Vagina (tissue), 2 donors: ENCODE measurements around the gene KDM4B. TPM values are rescaled to one million over a fixed set of nuclear protein-coding genes. Genes with fewer than 3 reads are reported as not detected.
A peak's percentile ranks its signal among the peaks of the same experiment; 100 is the strongest.

Experiments
- DNase-seq, 2 donors: peaks; one replicate each; pipeline ENCODE4 v3.0.0-alpha.2; 2017; ENCODE audit errors: extremely low spot score in 2 of 2
- H3K27ac ChIP-seq: fragments of 200-600 bp; sonication (generic); one replicate; pipeline ENCODE4 v1.5.1; 2019
- H3K27me3 ChIP-seq: fragments of 200-600 bp; sonication (generic); one replicate; pipeline ENCODE4 v1.5.1; 2019
- H3K36me3 ChIP-seq, 2 donors: fragments of 200-600 bp; sonication (generic); one replicate each; pipeline ENCODE4 v1.5.1; 2017 to 2019
- H3K4me1 ChIP-seq: fragments of 200-600 bp; sonication (generic); one replicate; pipeline ENCODE4 v1.5.1; 2019
- H3K4me3 ChIP-seq, 2 donors: fragments of 200-600 bp; sonication (generic); 1 replicate in 1 of 2; 2 replicates in 1 of 2; pipeline ENCODE4 v1.5.1; 2016 to 2019
- H3K9me3 ChIP-seq: fragments of 200-600 bp; sonication (generic); one replicate; pipeline ENCODE4 v1.5.1; 2019
- CTCF ChIP-seq, 3 experiments: fragments of 450-650 bp in 2 of 3; fragments of 200-600 bp in 1 of 3; sonication (generic) in 1 of 3; IDR thresholded peaks; one replicate each; pipeline ENCODE4 v1.5.1; 2017 to 2019; ENCODE audit warnings: antibody characterized with exemption in 3 of 3, mild to moderate bottlenecking in 2 of 3, moderate library complexity in 2 of 3
- POLR2A ChIP-seq, 2 donors: fragments of 450-650 bp; IDR thresholded peaks; one replicate each; pipeline ENCODE4 v1.6.1; 2017; ENCODE audit warnings: antibody characterized with exemption in 2 of 2, mild to moderate bottlenecking in 2 of 2, moderate library complexity in 2 of 2
- POLR2AphosphoS5 ChIP-seq, 2 donors: sonication (generic); formaldehyde crosslinking; IDR thresholded peaks; one replicate each; pipeline ENCODE4 v1.9.0; 2017; ENCODE audit warnings: antibody characterized with exemption in 2 of 2, mild to moderate bottlenecking in 2 of 2, low read depth in 1 of 2; ENCODE audit not compliant: insufficient read depth in 1 of 2
- intact Hi-C: fragments of 100-400 bp; cut with DNase I; formaldehyde crosslinking; loops from one replicate; pipeline ENCODE4 v1.15.1; 2023
- total RNA-seq: library from RNA; depleted of rRNA; stranded (reverse); fragments of >200 nt; gene quantifications from one replicate; pipeline ENCODE4 v1.2.3, GENCODE V29; 2016

Gene KDM4B
- total RNA-seq, 1 donor from 2014 or later: 59.7 TPM

GRCh38 chr19:5080030-5080654 is 111.2 kb downstream of the KDM4B start:
- Histone ChIP-seq H3K4me1 (peaks cover 14% of the 10 kb centered on the region), H3K36me3 (peaks cover 0 to 48% of the 10 kb centered on the region in 2 donors), H3K9me3 (no peaks in the 10 kb centered on the region), H3K27ac (no peak overlapping the region), H3K27me3 (no peaks in the 10 kb centered on the region), H3K4me3 (no peak overlapping the region)
- no peak for DNase-seq
- intact Hi-C loops: no loop called here
- TF ChIP-seq POLR2A (IDR thresholded peaks at IDR 0.05) (no peak), POLR2AphosphoS5 (IDR thresholded peaks at IDR 0.05; ENCODE audit: insufficient read depth in 1 of 2, low read depth in 1 of 2) (no peak)

DNA sequence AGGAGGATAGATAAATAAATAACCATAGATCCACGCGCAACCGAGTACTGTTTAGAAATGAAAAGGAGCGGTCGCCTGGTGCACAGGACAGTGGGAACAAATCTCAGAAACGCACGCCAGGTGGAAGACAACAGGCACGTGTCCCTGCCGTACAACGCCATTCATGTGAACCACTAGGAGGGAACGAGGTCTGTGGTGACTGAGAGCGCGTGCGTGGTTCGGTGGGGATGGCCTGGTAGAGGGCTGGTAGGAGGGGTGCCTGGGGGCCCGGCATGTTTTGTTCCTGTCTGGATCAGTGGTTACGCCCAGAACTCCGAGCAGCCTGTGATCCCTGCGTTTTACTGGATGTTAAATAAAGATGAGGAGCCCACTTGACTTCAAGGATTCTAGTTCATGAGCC is 111.9 kb downstream of the KDM4B start:
- TF ChIP-seq POLR2AphosphoS5 (IDR thresholded peaks at IDR 0.05; ENCODE audit: insufficient read depth in 1 of 2, low read depth in 1 of 2): no peak
- no peak for TF ChIP-seq POLR2A (IDR thresholded peaks at IDR 0.05)
- no peak for TF ChIP-seq CTCF (IDR thresholded peaks at IDR 0.05)
- no peak overlapping the region for H3K4me3 ChIP-seq
- H3K27me3 ChIP-seq: no peaks in the 10 kb centered on the region
- peaks cover 0 to 48% of the 10 kb centered on the region in 2 donors for H3K36me3 ChIP-seq
- DNase-seq: no peak
- intact Hi-C loops: no loop called here
- H3K27ac ChIP-seq: no peak overlapping the region
- H3K9me3 ChIP-seq: no peaks in the 10 kb centered on the region
- H3K4me1 ChIP-seq: peaks cover 14% of the 10 kb centered on the region

- Histone ChIP-seq H3K9me3 (no peaks in the 10 kb centered on the region), H3K27ac (no peak overlapping the region), H3K4me1 (peaks cover 14% of the 10 kb centered on the region), H3K36me3 (peaks cover 0 to 54% of the 10 kb centered on the region in 2 donors), H3K4me3 (no peak overlapping the region), H3K27me3 (no peaks in the 10 kb centered on the region)
- intact Hi-C loops: no loop called here
- no peak for DNase-seq
- TF ChIP-seq CTCF (IDR thresholded peaks at IDR 0.05) (no peak), POLR2AphosphoS5 (IDR thresholded peaks at IDR 0.05; ENCODE audit: insufficient read depth in 1 of 2, low read depth in 1 of 2) (no peak), POLR2A (IDR thresholded peaks at IDR 0.05) (no peak)
These were observed 112.7 kb downstream of the KDM4B start for GRCh38 chr19:5081443-5082161.

DNA sequence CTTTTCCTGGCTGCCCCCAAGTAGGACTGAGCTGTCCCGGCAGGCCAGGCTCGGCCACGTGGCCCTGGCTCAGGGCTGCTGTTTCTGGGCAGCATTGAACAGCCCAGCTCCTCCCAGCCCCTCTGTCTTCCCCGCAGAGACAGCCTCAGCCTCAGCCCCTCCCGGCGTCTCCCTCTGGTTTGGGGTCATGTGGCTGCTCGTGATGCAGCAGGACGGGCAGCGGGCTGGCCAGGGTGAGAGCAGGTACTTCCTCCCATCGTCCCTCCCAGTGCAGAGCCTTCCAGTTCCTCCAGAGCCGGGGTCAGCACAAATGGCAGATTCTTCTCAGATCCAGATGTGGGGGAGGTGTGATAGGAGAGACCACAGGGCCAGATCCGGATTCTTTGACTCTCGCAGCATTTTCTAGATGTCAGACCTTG is 114.6 kb downstream of the KDM4B start:
- Histone ChIP-seq H3K9me3 (no peaks in the 10 kb centered on the region), H3K4me3 (no peak overlapping the region), H3K27me3 (no peaks in the 10 kb centered on the region), H3K4me1 (peaks cover 14% of the 10 kb centered on the region), H3K27ac (peak overlapping the region; percentile 43), H3K36me3 (peaks cover 0 to 51% of the 10 kb centered on the region in 2 donors)
- TF ChIP-seq POLR2A (IDR thresholded peaks at IDR 0.05): no peak
- peak in 1 of 2 donors; percentile 40 for TF ChIP-seq POLR2AphosphoS5 (IDR thresholded peaks at IDR 0.05; ENCODE audit: insufficient read depth in 1 of 2, low read depth in 1 of 2)
- DNase-seq: no peak
- intact Hi-C loops: no loop called here

DNA sequence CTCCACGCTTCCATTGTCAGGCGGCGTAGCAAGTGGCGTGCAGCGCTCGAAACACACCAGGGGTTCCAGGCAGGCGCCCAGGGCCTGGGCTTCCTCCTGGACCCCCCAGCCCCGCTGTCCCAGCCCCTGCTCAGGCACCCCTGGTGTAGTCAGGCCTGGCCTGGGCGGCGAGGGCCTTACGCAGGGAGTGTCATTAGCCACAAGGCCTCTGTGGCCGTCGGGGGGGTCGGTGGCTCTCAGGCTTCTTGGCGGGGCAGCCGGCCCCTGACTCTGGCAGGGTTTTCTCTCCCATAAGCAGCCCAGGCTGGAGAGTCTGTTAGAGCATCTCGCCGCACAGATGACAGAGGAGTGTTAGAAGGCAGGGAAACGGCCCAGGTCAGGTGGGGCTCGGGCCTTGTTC is 116.7 kb downstream of the KDM4B start:
- Histone ChIP-seq H3K27ac (no peak overlapping the region), H3K36me3 (peaks cover 0 to 38% of the 10 kb centered on the region in 2 donors), H3K9me3 (no peaks in the 10 kb centered on the region), H3K27me3 (no peaks in the 10 kb centered on the region), H3K4me1 (peaks cover 15% of the 10 kb centered on the region), H3K4me3 (no peak overlapping the region)
- no peak for DNase-seq
- intact Hi-C loops: no loop called here
- TF ChIP-seq CTCF (IDR thresholded peaks at IDR 0.05) (no peak), POLR2AphosphoS5 (IDR thresholded peaks at IDR 0.05; ENCODE audit: insufficient read depth in 1 of 2, low read depth in 1 of 2) (no peak), POLR2A (IDR thresholded peaks at IDR 0.05) (no peak)

- Histone ChIP-seq H3K4me1 (peaks cover 22% of the 10 kb centered on the region), H3K9me3 (no peaks in the 10 kb centered on the region), H3K4me3 (no peak overlapping the region), H3K27me3 (no peaks in the 10 kb centered on the region), H3K36me3 (peaks cover 0 to 31% of the 10 kb centered on the region in 2 donors), H3K27ac (no peak overlapping the region)
- DNase-seq: no peak
- intact Hi-C loops: no loop called here
- no peak for TF ChIP-seq POLR2AphosphoS5 (IDR thresholded peaks at IDR 0.05; ENCODE audit: insufficient read depth in 1 of 2, low read depth in 1 of 2)
- no peak for TF ChIP-seq CTCF (IDR thresholded peaks at IDR 0.05)
- no peak for TF ChIP-seq POLR2A (IDR thresholded peaks at IDR 0.05)
These were observed 117.3 kb downstream of the KDM4B start for GRCh38 chr19:5086230-5086629.
